Measurements from ENCODE around the gene TAF9.
A peak's percentile ranks its signal among the peaks of the same experiment; 100 is the strongest.

Gene TAF9

GRCh38 chr5:69369340-69370121 lies at the start of gene TAF9, which contains the start of the genes AK6 and RAD17:
TSS of gene TAF9 (minus strand) at chr5:69369520. CDS start at chr5:69365737, 3,783 bp downstream.
TSS of gene AK6 (minus strand) at chr5:69369520. CDS start at chr5:69369490, 30 bp downstream.
TSS of gene RAD17 (plus strand) at chr5:69369818. CDS start at chr5:69372209, 2,391 bp downstream.
- Histone ChIP-seq H3K27ac (peak within 1 kb of the TSS; percentile 96), H3K9me3 (ENCODE audit: control insufficient read depth, low read length) (no peaks in the 10 kb centered on the region), H3K4me1 (peaks cover 4% of the 10 kb centered on the region), H3K9ac (peak within 1 kb of the TSS; percentile 78), H2AFZ (peak within 1 kb of the TSS; percentile 79), H3K79me2 (peaks cover 18% of the 10 kb centered on the region), H3K4me3 (ENCODE audit: low read depth, low read length) (peak within 1 kb of the TSS; percentile 89), H3K27me3 (ENCODE audit: control insufficient read depth, insufficient read depth, low read length) (no peaks in the 10 kb centered on the region), H3K36me3 (ENCODE audit: control insufficient read depth, insufficient read depth, low read length) (no peaks in the 10 kb centered on the region), H3K4me2 (ENCODE audit: low read length) (peak within 1 kb of the TSS; percentile 100)
- TF ChIP-seq CTCF (IDR thresholded peaks at IDR 0.05) = no peak

- Histone ChIP-seq H3K27ac (no peak overlapping the region), H3K9ac (no peak overlapping the region), H3K4me1 (no peaks in the 10 kb centered on the region), H3K79me2 (peaks cover 7% of the 10 kb centered on the region), H2AFZ (no peak overlapping the region), H3K36me3 (ENCODE audit: control insufficient read depth, insufficient read depth, low read length) (no peaks in the 10 kb centered on the region), H3K4me3 (ENCODE audit: low read depth, low read length) (no peak overlapping the region), H3K9me3 (ENCODE audit: control insufficient read depth, low read length) (no peaks in the 10 kb centered on the region), H3K4me2 (ENCODE audit: low read length) (no peak overlapping the region), H3K27me3 (ENCODE audit: control insufficient read depth, insufficient read depth, low read length) (no peaks in the 10 kb centered on the region)
- TF ChIP-seq CTCF (IDR thresholded peaks at IDR 0.05) = no peak
Measured at GRCh38 chr5:69418554-69418953, 49.2 kb upstream of the TAF9 start.

GRCh38 chr5:69416699-69417098 lies 47.4 kb upstream of the TAF9 start:
- H3K27me3 ChIP-seq (ENCODE audit: control insufficient read depth, insufficient read depth, low read length) = no peaks in the 10 kb centered on the region
- H3K4me1 ChIP-seq = no peaks in the 10 kb centered on the region
- no peak overlapping the region for H3K9ac ChIP-seq
- H2AFZ ChIP-seq = no peak overlapping the region
- peaks cover 7% of the 10 kb centered on the region for H3K79me2 ChIP-seq
- H3K4me2 ChIP-seq (ENCODE audit: low read length) = no peak overlapping the region
- no peak overlapping the region for H3K4me3 ChIP-seq (ENCODE audit: low read depth, low read length)
- TF ChIP-seq CTCF (IDR thresholded peaks at IDR 0.05) = no peak
- no peaks in the 10 kb centered on the region for H3K9me3 ChIP-seq (ENCODE audit: control insufficient read depth, low read length)
- H3K36me3 ChIP-seq (ENCODE audit: control insufficient read depth, insufficient read depth, low read length) = no peaks in the 10 kb centered on the region
- no peak overlapping the region for H3K27ac ChIP-seq

GRCh38 chr5:69416180-69416579 lies 46.9 kb upstream of the TAF9 start:
- Histone ChIP-seq H3K27me3 (ENCODE audit: control insufficient read depth, insufficient read depth, low read length) (no peaks in the 10 kb centered on the region), H3K9me3 (ENCODE audit: control insufficient read depth, low read length) (no peaks in the 10 kb centered on the region), H3K79me2 (peaks cover 7% of the 10 kb centered on the region), H2AFZ (peak overlapping the region; percentile 98), H3K9ac (peak overlapping the region; percentile 84), H3K36me3 (ENCODE audit: control insufficient read depth, insufficient read depth, low read length) (no peaks in the 10 kb centered on the region), H3K4me3 (ENCODE audit: low read depth, low read length) (peak overlapping the region; percentile 97), H3K4me2 (ENCODE audit: low read length) (peak overlapping the region; percentile 67), H3K27ac (peak overlapping the region; percentile 85), H3K4me1 (no peaks in the 10 kb centered on the region)
- no peak for TF ChIP-seq CTCF (IDR thresholded peaks at IDR 0.05)

Data from parathyroid adenoma (tissue), 2 donors.